ENCODE results near the gene PCBP3. TPM values are rescaled to one million over a fixed set of nuclear protein-coding genes. Genes with fewer than 3 reads are reported as not detected.

The PCBP3 gene
- total and polyA plus RNA-seq, 2 of the 8 experiments (the other 6 are each of a cell fraction or from before 2014, with no cell fraction given), result 3.5 to 6.3 TPM

- TF ChIP-seq GTF2F1 (IDR thresholded peaks at IDR 0.05; ENCODE audit: borderline replicate concordance, low read depth, low read length), result no peak
These were observed 279.1 kb downstream of the PCBP3 start (continued) for GRCh38 chr21:45922648-45923047.
